Psoas muscle (tissue), 8 donors: ENCODE measurements around the gene BATF. TPM values are rescaled to one million over a fixed set of nuclear protein-coding genes. Genes with fewer than 3 reads are reported as not detected.

Experiments used
- ATAC-seq, 4 donors: fragments of 200-7000 bp; cut with Tn5 transposase; one replicate each; pipeline ENCODE4 v1.9.1; 2020; ENCODE audit warnings: moderate library complexity in 3 of 4, mild to moderate bottlenecking in 2 of 4
- DNase-seq, 2 donors: peaks; one replicate each; pipeline ENCODE4 v3.0.0-alpha.2; 2020
- H3K27ac ChIP-seq: fragments of 200-600 bp; one replicate; pipeline ENCODE4 v1.8.0; 2022
- H3K27me3 ChIP-seq, 3 donors: fragments of 200-600 bp in 1 of 3; one replicate each; pipeline versions ENCODE4 v1.6.1 to v1.8.0; 2013 to 2022; ENCODE audit warnings: low read length in 2 of 3, mild to moderate bottlenecking in 2 of 3, moderate library complexity in 1 of 3; ENCODE audit not compliant: insufficient read depth in 3 of 3
- H3K36me3 ChIP-seq, 2 donors: fragments of 200-600 bp in 1 of 2; one replicate each; pipeline versions ENCODE4 v1.6.1 to v1.8.0; 2013 to 2022; ENCODE audit warnings: low read depth in 1 of 2, mild to moderate bottlenecking in 1 of 2, moderate library complexity in 1 of 2; ENCODE audit not compliant: insufficient read depth in 1 of 2
- H3K4me1 ChIP-seq: fragments of 200-600 bp; one replicate; pipeline ENCODE4 v1.8.0; 2022
- H3K4me3 ChIP-seq: fragments of 200-600 bp; one replicate; pipeline ENCODE4 v1.8.0; 2022; ENCODE audit warnings: mild to moderate bottlenecking
- H3K9me3 ChIP-seq: fragments of 200-600 bp; one replicate; pipeline ENCODE4 v1.8.0; 2022
- CTCF ChIP-seq: fragments of 200-600 bp; IDR thresholded peaks from one replicate; pipeline ENCODE4 v1.8.0; 2022; ENCODE audit warnings: antibody characterized with exemption
- WGBS, 3 donors: extraction: QIAGEN DNeasy Blood & Tissue Kit; methylation state at CpG; one replicate each; pipeline versions ENCODE4 v1.1.6 to v1.1.7; 2013; 5-methylcytosine and 5-hydroxymethylcytosine counted together
- intact Hi-C, 2 donors: fragments of 100-400 bp; cut with DNase I; formaldehyde crosslinking; loops; one replicate each; pipeline versions ENCODE4 v1.11.0 to v1.14.2; 2022
- polyA plus RNA-seq, 3 donors: library from polyadenylated mRNA; stranded (reverse); fragments of 200-250 nt; gene quantifications; one replicate each; pipeline ENCODE4 v1.2.3, GENCODE V29; 2013
- total RNA-seq, 4 donors: library from RNA; stranded (reverse); fragmentation: NEBNext Ultra II Directional in 2 of 4; extraction: Animal tissue kit (Norgen Biotek cat#: 25700) in 2 of 4; gene quantifications; one replicate each; pipeline versions ENCODE4 v1.2.1 to v1.2.4, GENCODE V29; 2021 to 2023
- donor health status: healthy with polysubstance abuse.
- donor health status: DM: no; HTN: no; CAD: no; lungs with moderate emphysema.
- donor health status: Bipolar disorder and iron deficiency.
- donor health status: healthy.
- donor health status: DM: yes; HTN: yes; CAD: no.
- donor health status: DM: no; HTN: no; CAD: no.
- donor health status: DM: no; HTN: no; CAD: no.
- donor health status: DM: yes; HTN: yes; CAD: no.

BATF gene
- total and polyA plus RNA-seq, 7 donors: 0.29 to 0.86 (median 0.73) TPM; not detected in 1

DNA sequence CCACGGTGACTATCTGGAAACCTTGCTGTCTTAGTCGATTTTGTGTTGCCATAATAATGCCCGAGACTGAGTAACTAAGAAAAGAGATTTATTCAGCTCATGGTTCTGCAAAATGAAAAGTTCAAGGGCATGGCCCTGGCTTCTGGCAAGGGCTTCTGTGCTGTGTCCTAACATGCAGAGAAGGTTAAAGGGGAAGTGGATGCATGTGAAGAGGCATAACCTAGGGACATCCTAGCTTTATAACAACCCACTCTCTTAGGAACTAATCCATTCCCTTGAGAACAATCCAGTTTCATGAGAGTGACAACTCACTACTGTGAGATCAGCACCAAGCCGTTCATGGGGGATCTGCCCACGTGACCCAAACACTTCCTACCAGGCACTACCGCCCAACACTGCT lies 67.7 kb downstream of the BATF start:
- 85 to 86% (median 85%) methylated on average over 6 of the region's 6 CpGs for WGBS, 3 donors
- no peaks in the 10 kb centered on the region for H3K9me3 ChIP-seq
- ATAC-seq (no peak), DNase-seq (no peak)
- H3K4me3 ChIP-seq: no peak overlapping the region
- no peak overlapping the region for H3K27ac ChIP-seq
- peaks cover 15% of the 10 kb centered on the region for H3K4me1 ChIP-seq
- no peak for TF ChIP-seq CTCF
- intact Hi-C loops: loop anchor here in 1 of 2 donors (5.0 kb wide), 1 partner anchor 52 kb away; no protein-coding TSS in a partner anchor
- H3K27me3 ChIP-seq: no peaks in the 10 kb centered on the region
- H3K36me3 ChIP-seq: no peaks in the 10 kb centered on the region

DNA sequence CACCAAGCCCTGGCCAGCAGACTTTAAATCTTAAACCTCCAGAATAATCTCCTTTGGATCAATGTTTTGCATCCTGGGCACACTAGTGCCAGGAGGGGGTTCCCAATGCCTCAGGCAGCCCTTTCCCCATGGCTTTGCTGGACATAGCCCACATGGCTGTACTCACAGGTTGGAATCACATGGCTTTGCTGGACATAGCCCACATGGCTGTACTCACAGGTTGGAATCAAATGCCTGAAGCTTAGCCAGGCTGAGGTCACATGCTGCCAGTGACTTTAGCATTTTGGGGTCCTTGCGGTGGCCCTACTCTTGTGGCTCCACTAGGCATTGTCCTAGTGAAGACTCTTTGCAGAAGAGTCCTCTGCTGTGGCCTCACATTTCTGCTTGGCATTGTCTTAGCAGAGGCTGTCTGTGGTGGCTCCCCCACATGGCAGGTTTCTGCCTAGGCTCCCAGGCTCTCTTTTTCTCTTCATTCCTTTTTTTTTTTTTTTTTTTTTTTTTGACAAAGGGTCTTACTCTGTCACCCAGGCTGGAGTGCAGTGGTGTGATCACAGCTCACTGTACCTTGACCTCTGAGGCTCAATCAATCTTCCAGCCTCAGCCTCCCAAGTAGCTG lies 69.2 kb downstream of the BATF start:
- Histone ChIP-seq H3K4me1 (peaks cover 15% of the 10 kb centered on the region), H3K36me3 (no peaks in the 10 kb centered on the region)

GRCh38 chr14:75591987-75592575 lies 69.8 kb downstream of the BATF start:
- H3K4me1 ChIP-seq: peaks cover 15% of the 10 kb centered on the region
- DNase-seq: no peak
- no peaks in the 10 kb centered on the region for H3K27me3 ChIP-seq
- H3K9me3 ChIP-seq: no peaks in the 10 kb centered on the region
- intact Hi-C loops: loop anchor here in 1 of 2 donors (5.0 kb wide), 1 partner anchor 50 kb away; no protein-coding TSS in a partner anchor
- H3K4me3 ChIP-seq: no peak overlapping the region
- H3K27ac ChIP-seq: no peak overlapping the region
- peak in 3 of 4 donors; percentile 8 to 54 (median 45) for ATAC-seq
- no peaks in the 10 kb centered on the region for H3K36me3 ChIP-seq
- no peak for TF ChIP-seq CTCF

More for the DNA sequence above, 69.2 kb downstream of the BATF start:
- no peak overlapping the region for H3K27ac ChIP-seq
- ATAC-seq (peak in 3 of 4 donors; percentile 50 to 85 (median 82)), DNase-seq (no peak)
- no peaks in the 10 kb centered on the region for H3K9me3 ChIP-seq
- no peak for TF ChIP-seq CTCF
- no peak overlapping the region for H3K4me3 ChIP-seq
- intact Hi-C loops: loop anchor here in 1 of 2 donors (5.0 kb wide), 1 partner anchor 51 kb away; no protein-coding TSS in a partner anchor
- no peaks in the 10 kb centered on the region for H3K27me3 ChIP-seq
- 32 to 56% (median 41%) methylated on average over 1 of the region's 1 CpG for WGBS, 3 donors

- 79 to 91% (median 84%) methylated on average over 3 of the region's 3 CpGs for WGBS, 3 donors
- intact Hi-C loops: no loop called here
- no peak for TF ChIP-seq CTCF
- Histone ChIP-seq H3K4me1 (peaks cover 10% of the 10 kb centered on the region), H3K27ac (no peak overlapping the region), H3K27me3 (no peaks in the 10 kb centered on the region), H3K9me3 (no peaks in the 10 kb centered on the region), H3K36me3 (no peaks in the 10 kb centered on the region), H3K4me3 (no peak overlapping the region)
- DNase-seq (no peak), ATAC-seq (peak in 3 of 4 donors; percentile 17 to 39 (median 27))
Observed at GRCh38 chr14:75595226-75595625, 73.0 kb downstream of the BATF start.

Other genes starting within 250 kb of the BATF start
- 100 to 1,000 TPM in 2 of 4 donors, 10 to 100 TPM in 2; 20.7 to 279 (median 95.1) TPM for gene FOS, start 243.6 kb upstream of the BATF start, total RNA-seq
- gene FOS, start 243.6 kb upstream of the BATF start, polyA plus RNA-seq: 10 to 100 TPM; 15.5 to 51.0 (median 33.8) TPM
- gene JDP2, start 94.4 kb upstream of the BATF start, total RNA-seq: 10 to 100 TPM; 11.0 to 49.6 (median 30.8) TPM
- 10 to 100 TPM; 13.2 to 73.2 (median 49.9) TPM for gene JDP2, start 94.4 kb upstream of the BATF start, polyA plus RNA-seq
- gene FLVCR2, start 56.2 kb downstream of the BATF start, total RNA-seq: 1 to 10 TPM in 3 of 4 donors, under 1 TPM in 1; 0.71 to 9.4 (median 5.7) TPM
- 1 to 10 TPM; 2.5 to 9.8 (median 4.2) TPM for gene FLVCR2, start 56.2 kb downstream of the BATF start, polyA plus RNA-seq
- 1 to 10 TPM; 3.6 to 6.1 (median 4.8) TPM for gene ERG28, start 138.4 kb downstream of the BATF start, total RNA-seq
- gene ERG28, start 138.4 kb downstream of the BATF start, polyA plus RNA-seq: 1 to 10 TPM; 4.9 to 6.4 (median 5.6) TPM
- 10 to 100 TPM in 3 of 4 donors, 1 to 10 TPM in 1; 5.7 to 17.2 (median 11.0) TPM for gene TTLL5, start 138.8 kb downstream of the BATF start, total RNA-seq
- gene TTLL5, start 138.8 kb downstream of the BATF start, polyA plus RNA-seq: 1 to 10 TPM; 4.6 to 9.1 (median 5.5) TPM